Ovary (tissue), 1 donor: ENCODE measurements around the gene GNPAT.

ENCODE experiments used
- EP300 ChIP-seq: sonication (generic); formaldehyde crosslinking; IDR thresholded peaks from one replicate; pipeline ENCODE4 v1.6.1; 2017; ENCODE audit warnings: antibody characterized with exemption
- POLR2A ChIP-seq: fragments of 450-650 bp; IDR thresholded peaks from one replicate; pipeline ENCODE4 v1.6.1; 2017; ENCODE audit warnings: antibody characterized with exemption, mild to moderate bottlenecking, moderate library complexity

- TF ChIP-seq POLR2A (no peak), EP300 (no peak)
Measured at GRCh38 chr1:231207437-231207836, 33.6 kb upstream of the GNPAT start.
